IMR-90 (cell line): Measurements from ENCODE around the gene TPSAB1. TPM values are rescaled to one million over a fixed set of nuclear protein-coding genes. Genes with fewer than 3 reads are reported as not detected.

Experiments used
- ATAC-seq: fragments of 200-7000 bp; cut with Tn5 transposase; 2 replicates; pipeline ENCODE4 v1.9.1; 2020; ENCODE audit warnings: low read depth, mild to moderate bottlenecking, moderate library complexity
- BruUV-seq: library from RNA; stranded (reverse); fragments of 400-500 nt; replicated peaks from 2 replicates; lab custom pipeline; 2021; lab: Mats Ljungman, UMichigan
- CTCF ChIA-PET: fragments of 300-600 bp; formaldehyde crosslinking; extraction: SDS; loops from one replicate; lab custom pipeline; 2021; ENCODE audit warnings: antibody characterized with exemption; lab: Yijun Ruan, JAX
- POLR2A ChIA-PET: fragments of 300-600 bp; sonication (Branson Sonifier 250); formaldehyde crosslinking; loops from one replicate; lab custom pipeline; 2022; ENCODE audit warnings: antibody characterized with exemption; ENCODE audit not compliant: unreplicated experiment; lab: Charles Lee
- DNase-seq: peaks from one replicate; pipeline ENCODE4 v3.0.0; 2013
- H2AFZ ChIP-seq: replicated peaks from 2 replicates; pipeline ENCODE3; 2013; ENCODE audit warnings: low read length, mild to moderate bottlenecking; ENCODE audit not compliant: poor library complexity
- H2AK5ac ChIP-seq: 2 replicates; pipeline ENCODE4 v1.6.1; 2013; ENCODE audit warnings: low read depth, low read length, inconsistent platforms
- H2AK9ac ChIP-seq: replicated peaks from 2 replicates; pipeline ENCODE3; 2013; ENCODE audit warnings: mild to moderate bottlenecking, low read depth, low read length, moderate library complexity; ENCODE audit not compliant: poor library complexity
- H2BK120ac ChIP-seq: 2 replicates; pipeline ENCODE4 v1.6.1; 2013; ENCODE audit warnings: low read depth, low read length, inconsistent platforms
- H2BK15ac ChIP-seq: 3 replicates; pipeline ENCODE4 v1.6.1; 2013; ENCODE audit warnings: low read depth, low read length, inconsistent platforms
- H2BK20ac ChIP-seq: 2 replicates; pipeline ENCODE4 v1.6.1; 2013; ENCODE audit warnings: low read depth, mild to moderate bottlenecking, inconsistent platforms, low read length, moderate library complexity
- H2BK5ac ChIP-seq: 2 replicates; pipeline ENCODE4 v1.6.1; 2013; ENCODE audit warnings: mild to moderate bottlenecking, low read depth, low read length, inconsistent platforms; ENCODE audit not compliant: poor library complexity, severe bottlenecking
- H3K14ac ChIP-seq: replicated peaks from 2 replicates; pipeline ENCODE4 v1.6.1; 2013; ENCODE audit warnings: low read depth, low read length, inconsistent platforms
- H3K18ac ChIP-seq: 2 replicates; pipeline ENCODE4 v1.6.1; 2013; ENCODE audit warnings: low read depth, low read length, control low read depth
- H3K23ac ChIP-seq: 2 replicates; pipeline ENCODE4 v1.6.1; 2013; ENCODE audit warnings: low read depth, low read length, inconsistent platforms
- H3K27ac ChIP-seq: 2 replicates; pipeline ENCODE4 v1.5.1; 2013; ENCODE audit warnings: mild to moderate bottlenecking, control low read depth, low read length; ENCODE audit not compliant: insufficient read depth
- H3K27me3 ChIP-seq: 2 replicates; pipeline ENCODE4 v1.6.1; 2013; ENCODE audit warnings: low read length; ENCODE audit not compliant: control insufficient read depth, insufficient read depth
- H3K36me3 ChIP-seq: 2 replicates; pipeline ENCODE4 v1.6.1; 2013; ENCODE audit warnings: low read length, mixed read lengths; ENCODE audit not compliant: control insufficient read depth, insufficient read depth
- H3K4ac ChIP-seq: 2 replicates; pipeline ENCODE4 v1.6.1; 2013; ENCODE audit warnings: low read depth, low read length, inconsistent platforms
- H3K4me1 ChIP-seq: 2 replicates; pipeline ENCODE4 v1.6.1; 2013; ENCODE audit warnings: low read length, mixed read lengths; ENCODE audit not compliant: control insufficient read depth, insufficient read depth
- H3K4me2 ChIP-seq: 2 replicates; pipeline ENCODE4 v1.6.1; 2013; ENCODE audit warnings: low read depth, mild to moderate bottlenecking, control low read depth, low read length, moderate library complexity
- H3K4me3 ChIP-seq: 2 replicates; pipeline ENCODE4 v1.5.1; 2013; ENCODE audit warnings: low read depth, mild to moderate bottlenecking, control low read depth, low read length, moderate library complexity; ENCODE audit not compliant: insufficient read depth
- H3K56ac ChIP-seq: 2 replicates; pipeline ENCODE4 v1.6.1; 2013; ENCODE audit warnings: low read length, inconsistent platforms; ENCODE audit not compliant: insufficient read depth; ENCODE audit errors: extremely low read depth
- H3K79me1 ChIP-seq, 2 experiments: 2 replicates each; pipeline ENCODE4 v1.6.1; 2013; ENCODE audit warnings: low read length in 2 of 2, inconsistent platforms in 1 of 2, low read depth in 1 of 2
- H3K9ac ChIP-seq: 2 replicates; pipeline ENCODE4 v1.6.1; 2013; ENCODE audit warnings: low read depth, low read length, control low read depth
- H3K9me1 ChIP-seq: 2 replicates; pipeline ENCODE4 v1.6.1; 2013; ENCODE audit warnings: low read length, inconsistent platforms; ENCODE audit not compliant: insufficient read depth
- H3K9me3 ChIP-seq: 2 replicates; pipeline ENCODE4 v1.6.1; 2013; ENCODE audit warnings: low read length; ENCODE audit not compliant: control insufficient read depth, insufficient read depth
- H4K20me1 ChIP-seq: 2 replicates; pipeline ENCODE4 v1.6.1; 2013; ENCODE audit warnings: low read length, inconsistent platforms; ENCODE audit not compliant: insufficient read depth
- H4K5ac ChIP-seq: 2 replicates; pipeline ENCODE4 v1.6.1; 2013; ENCODE audit warnings: mild to moderate bottlenecking, low read depth, low read length, control low read depth
- H4K8ac ChIP-seq, 2 experiments: 2 replicates each; pipeline ENCODE4 v1.6.1; 2013; ENCODE audit warnings: low read depth in 2 of 2, low read length in 2 of 2, control low read depth in 1 of 2, inconsistent platforms in 1 of 2
- H4K91ac ChIP-seq: 2 replicates; pipeline ENCODE4 v1.6.1; 2013; ENCODE audit warnings: low read depth, low read length, inconsistent platforms; ENCODE audit not compliant: insufficient read depth
- BHLHE40 ChIP-seq: fragments of 150-350 bp; IDR thresholded peaks from 2 replicates; pipeline ENCODE4 v1.6.1; 2016; ENCODE audit warnings: mild to moderate bottlenecking, low read depth, low read length
- CHD1 ChIP-seq: IDR thresholded peaks from 2 replicates; pipeline ENCODE4 v1.6.1; 2012; ENCODE audit warnings: low read depth, low read length, improper control_type of control experiment
- FOS ChIP-seq: fragments of 150-350 bp; IDR thresholded peaks from 2 replicates; pipeline ENCODE4 v1.6.1; 2016; ENCODE audit warnings: low read depth, low read length
- MAFK ChIP-seq: IDR thresholded peaks from 2 replicates; pipeline ENCODE4 v1.6.1; 2012; ENCODE audit warnings: low read depth, low read length, improper control_type of control experiment
- MAZ ChIP-seq: IDR thresholded peaks from 2 replicates; pipeline ENCODE4 v1.6.1; 2012; ENCODE audit warnings: low read depth, mild to moderate bottlenecking, low read length, improper control_type of control experiment, moderate library complexity, borderline replicate concordance
- POLR2A ChIP-seq: IDR thresholded peaks from 2 replicates; pipeline ENCODE4 v1.6.1; 2012; ENCODE audit warnings: mild to moderate bottlenecking, low read depth, low read length
- RCOR1 ChIP-seq: IDR thresholded peaks from 2 replicates; pipeline ENCODE4 v1.6.1; 2012; ENCODE audit warnings: mild to moderate bottlenecking, low read length, improper control_type of control experiment; ENCODE audit not compliant: insufficient replicate concordance
- RFX5 ChIP-seq: IDR thresholded peaks from 2 replicates; pipeline ENCODE4 v1.8.0; 2012; ENCODE audit warnings: low read depth, mild to moderate bottlenecking, low read length, moderate library complexity
- SMC3 ChIP-seq: fragments of 150-350 bp; IDR thresholded peaks from 2 replicates; pipeline ENCODE4 v1.6.1; 2016; ENCODE audit warnings: low read depth, mild to moderate bottlenecking, antibody characterized with exemption, low read length, moderate library complexity
- WGBS, 2 experiments: methylation state at CpG; one replicate each; pipeline versions ENCODE4 v1.1.5 to v1.1.7; 2013; ENCODE audit warnings: missing lambda C conversion rate in 2 of 2; ENCODE audit not compliant: insufficient read length in 1 of 2; ENCODE audit errors: extremely low coverage in 2 of 2; 5-methylcytosine and 5-hydroxymethylcytosine counted together
- dilution Hi-C: fragments of 300-500 bp; cut with HindIII; formaldehyde crosslinking; loops from one replicate; pipeline ENCODE4 v1.14.3; 2018; ENCODE audit warnings: low sequenced_read_pairs; ENCODE audit not compliant: unreplicated experiment
- in situ Hi-C: fragments of 300-500 bp; cut with MboI; formaldehyde crosslinking; loops from 3 replicates; pipeline ENCODE4 v1.14.3; 2019; ENCODE audit warnings: low sequenced_read_pairs, inconsistent platforms, mixed read lengths
- intact Hi-C: fragments of 100-400 bp; cut with micrococcal nuclease; formaldehyde crosslinking; loops from 2 replicates; pipeline ENCODE4 v1.10.0; 2022
- polyA plus RNA-seq, 3 experiments: library from polyadenylated mRNA; depleted of rRNA; stranded (reverse); fragments of >200 nt; gene quantifications; 2 replicates each; pipeline ENCODE4 v1.2.3, GENCODE V29; 2012; ENCODE audit warnings: low replicate concordance in 1 of 3
- total RNA-seq: library from RNA; depleted of rRNA; stranded (reverse); fragments of >200 nt; gene quantifications from 2 replicates; pipeline ENCODE4 v1.2.3, GENCODE V29; 2012
- TF ChIP-seq, protein P1 (sequence below): fragments of 150-350 bp; IDR thresholded peaks from 2 replicates; pipeline ENCODE4 v1.6.1; 2016; ENCODE audit warnings: low read depth, mild to moderate bottlenecking, low read length, moderate library complexity, borderline replicate concordance
- TF ChIP-seq, protein P2 (sequence below): conservative IDR thresholded peaks from 2 replicates; pipeline ENCODE4 v1.5.1; 2012; ENCODE audit warnings: mild to moderate bottlenecking, low read depth, low read length, improper control_type of control experiment

TPSAB1 gene
- total and polyA plus RNA-seq, 2 of the 4 experiments (the other 2 are of a cell fraction), result not detected

DNA sequence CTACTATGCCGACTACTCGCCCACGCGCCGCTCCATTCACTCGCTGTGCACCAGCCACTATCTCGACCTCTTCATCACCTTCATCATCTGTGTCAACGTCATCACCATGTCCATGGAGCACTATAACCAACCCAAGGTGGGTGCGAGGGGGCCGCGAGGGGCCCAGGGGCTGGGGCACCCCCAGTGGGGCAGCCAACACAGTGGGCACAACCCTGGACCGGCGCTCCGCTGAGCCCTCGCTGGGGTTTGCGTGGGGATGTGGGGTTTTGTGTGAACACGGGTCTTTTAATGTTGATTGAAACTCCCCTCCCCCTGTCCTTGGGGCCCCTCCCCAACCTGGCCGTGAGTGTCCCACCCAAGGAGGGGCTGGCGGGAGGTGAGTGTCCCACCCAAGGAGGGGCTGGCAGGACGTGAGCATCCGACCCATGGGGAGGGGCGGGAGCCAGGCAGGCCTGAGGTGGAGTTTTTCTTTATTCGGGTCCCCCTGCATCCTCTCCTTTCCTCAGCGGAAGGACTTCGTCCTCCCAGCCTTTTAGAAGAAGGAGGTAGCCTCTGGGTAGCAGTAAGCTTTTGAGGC lies 26.6 kb upstream of the TPSAB1 start:
- Histone ChIP-seq H2BK15ac (no peak overlapping the region), H3K4me2 (no peak overlapping the region), H3K9ac (no peak overlapping the region), H2AFZ (no peak overlapping the region), H2BK20ac (no peak overlapping the region), H3K14ac (no peak overlapping the region), H3K23ac (no peak overlapping the region), H3K36me3 (peaks cover 4% of the 10 kb centered on the region; the same call in 1 of the 2 replicates), H3K4ac (no peak overlapping the region), H4K91ac (no peak overlapping the region), H3K27ac (no peak overlapping the region), H2BK120ac (no peak overlapping the region), H2BK5ac (no peak overlapping the region), H4K8ac (no peak overlapping the region), H3K18ac (no peak overlapping the region), H2AK5ac (no peak overlapping the region), H4K5ac (no peak overlapping the region), H3K79me1 (no peaks in the 10 kb centered on the region), H3K9me3 (no peaks in the 10 kb centered on the region), H2AK9ac (no peak overlapping the region), H3K4me1 (no peaks in the 10 kb centered on the region), H3K27me3 (no peaks in the 10 kb centered on the region), H3K56ac (no peak overlapping the region), H4K20me1 (no peaks in the 10 kb centered on the region), H3K9me1 (no peaks in the 10 kb centered on the region), H3K4me3 (no peak overlapping the region)
- ATAC-seq (no peak), DNase-seq (no peak)
- in situ Hi-C loops (loop anchor here (25.0 kb wide), 1 partner anchor 402 kb away; the partner anchor contains the start of gene GNG13), intact Hi-C loops (no loop called here), dilution Hi-C loops (no loop called here)
- CTCF ChIA-PET, result no interaction called here
- POLR2A ChIA-PET, result no interaction called here
- no CpG with 5 or more reads among the region's 25 CpGs for WGBS, 2 experiments
- no TSS peak for BruUV-seq
- TF ChIP-seq FOS (no peak), RCOR1 (no peak), CHD1 (no peak), SMC3 (no peak), RFX5 (no peak), MAFK (no peak), BHLHE40 (no peak), MAZ (no peak), POLR2A (no peak)
- TF ChIP-seq, protein P1, sequence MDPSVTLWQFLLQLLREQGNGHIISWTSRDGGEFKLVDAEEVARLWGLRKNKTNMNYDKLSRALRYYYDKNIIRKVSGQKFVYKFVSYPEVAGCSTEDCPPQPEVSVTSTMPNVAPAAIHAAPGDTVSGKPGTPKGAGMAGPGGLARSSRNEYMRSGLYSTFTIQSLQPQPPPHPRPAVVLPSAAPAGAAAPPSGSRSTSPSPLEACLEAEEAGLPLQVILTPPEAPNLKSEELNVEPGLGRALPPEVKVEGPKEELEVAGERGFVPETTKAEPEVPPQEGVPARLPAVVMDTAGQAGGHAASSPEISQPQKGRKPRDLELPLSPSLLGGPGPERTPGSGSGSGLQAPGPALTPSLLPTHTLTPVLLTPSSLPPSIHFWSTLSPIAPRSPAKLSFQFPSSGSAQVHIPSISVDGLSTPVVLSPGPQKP, result no peak
- TF ChIP-seq, protein P2, sequence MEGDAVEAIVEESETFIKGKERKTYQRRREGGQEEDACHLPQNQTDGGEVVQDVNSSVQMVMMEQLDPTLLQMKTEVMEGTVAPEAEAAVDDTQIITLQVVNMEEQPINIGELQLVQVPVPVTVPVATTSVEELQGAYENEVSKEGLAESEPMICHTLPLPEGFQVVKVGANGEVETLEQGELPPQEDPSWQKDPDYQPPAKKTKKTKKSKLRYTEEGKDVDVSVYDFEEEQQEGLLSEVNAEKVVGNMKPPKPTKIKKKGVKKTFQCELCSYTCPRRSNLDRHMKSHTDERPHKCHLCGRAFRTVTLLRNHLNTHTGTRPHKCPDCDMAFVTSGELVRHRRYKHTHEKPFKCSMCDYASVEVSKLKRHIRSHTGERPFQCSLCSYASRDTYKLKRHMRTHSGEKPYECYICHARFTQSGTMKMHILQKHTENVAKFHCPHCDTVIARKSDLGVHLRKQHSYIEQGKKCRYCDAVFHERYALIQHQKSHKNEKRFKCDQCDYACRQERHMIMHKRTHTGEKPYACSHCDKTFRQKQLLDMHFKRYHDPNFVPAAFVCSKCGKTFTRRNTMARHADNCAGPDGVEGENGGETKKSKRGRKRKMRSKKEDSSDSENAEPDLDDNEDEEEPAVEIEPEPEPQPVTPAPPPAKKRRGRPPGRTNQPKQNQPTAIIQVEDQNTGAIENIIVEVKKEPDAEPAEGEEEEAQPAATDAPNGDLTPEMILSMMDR, result no peak
